GM12878 (cell line): ENCODE measurements around the gene TNRC18.

Experiments used
- ATF3 ChIP-seq: IDR thresholded peaks from 2 replicates; pipeline ENCODE4 v1.6.1; 2011; ENCODE audit warnings: low read depth, mild to moderate bottlenecking, low read length, moderate library complexity, borderline replicate concordance; ENCODE audit errors: extremely low read depth
- CTCF ChIP-seq, 3 experiments: IDR thresholded peaks in 2 of 3; conservative IDR thresholded peaks in 1 of 3; 2 replicates each; pipeline ENCODE4 v1.5.1; 2011; ENCODE audit warnings: low read depth in 3 of 3, low read length in 3 of 3, mild to moderate bottlenecking in 3 of 3, control low read depth in 2 of 3, moderate library complexity in 2 of 3, inconsistent platforms in 1 of 3, mixed read lengths in 1 of 3; ENCODE audit not compliant: control insufficient read depth in 2 of 3, insufficient read depth in 1 of 3; ENCODE audit errors: extremely low read depth in 1 of 3
- EGR1 ChIP-seq, 2 experiments: IDR thresholded peaks; 1 replicate in 1 of 2; 2 replicates in 1 of 2; pipeline ENCODE4 v1.6.1; 2011 to 2012; ENCODE audit warnings: low read depth in 2 of 2, low read length in 2 of 2, borderline replicate concordance in 1 of 2, mild to moderate bottlenecking in 1 of 2, moderate library complexity in 1 of 2
- EP300 ChIP-seq, 2 experiments: fragments of 150-350 bp in 1 of 2; IDR thresholded peaks; 2 replicates each; pipeline ENCODE4 v1.6.1; 2011 to 2012; ENCODE audit warnings: low read depth in 2 of 2, low read length in 2 of 2, borderline replicate concordance in 1 of 2, improper control_type of control experiment in 1 of 2, inconsistent platforms in 1 of 2; ENCODE audit not compliant: control insufficient read depth in 1 of 2
- HDAC2 ChIP-seq: fragments of 200-600 bp; sonication (generic); IDR thresholded peaks from 2 replicates; pipeline ENCODE4 v1.6.1; 2017
- JUNB ChIP-seq: IDR thresholded peaks from 2 replicates; pipeline ENCODE4 v1.6.1; 2016; ENCODE audit warnings: antibody characterized with exemption, mild to moderate bottlenecking
- PML ChIP-seq: IDR thresholded peaks from 2 replicates; pipeline ENCODE4 v1.6.1; 2012; ENCODE audit warnings: low read length, inconsistent platforms
- POU2F2 ChIP-seq: IDR thresholded peaks from 3 replicates; pipeline ENCODE4 v1.6.1; 2011; ENCODE audit warnings: low read depth, mild to moderate bottlenecking, low read length, borderline replicate concordance
- SMC3 ChIP-seq: IDR thresholded peaks from 2 replicates; pipeline ENCODE4 v1.6.1; 2011; ENCODE audit warnings: low read length, improper control_type of control experiment, borderline replicate concordance
- TCF12 ChIP-seq: IDR thresholded peaks from 2 replicates; pipeline ENCODE4 v1.6.1; 2011; ENCODE audit warnings: low read depth, mild to moderate bottlenecking, low read length

GRCh38 chr7:5343884-5344283, 79.8 kb downstream of the TNRC18 start:
- TF ChIP-seq CTCF (IDR thresholded peaks at IDR 0.05 in 2 of 3, conservative IDR thresholded peaks at IDR 0.05 in 1 of 3; ENCODE audit: control insufficient read depth in 2 of 3, extremely low read depth in 1 of 3, insufficient read depth in 1 of 3, low read depth in 3 of 3, low read length in 3 of 3) (no peak), TCF12 (no peak), JUNB (no peak), EGR1 (IDR thresholded peaks at IDR 0.05; ENCODE audit: borderline replicate concordance in 1 of 2, low read depth in 2 of 2, low read length in 2 of 2) (no peak), HDAC2 (no peak), ATF3 (no peak), PML (no peak), EP300 (IDR thresholded peaks at IDR 0.05; ENCODE audit: borderline replicate concordance in 1 of 2, control insufficient read depth in 1 of 2, low read depth in 2 of 2, low read length in 2 of 2) (no peak), POU2F2 (no peak), SMC3 (no peak)
